ENCODE data around the gene CLTC. TPM values are rescaled to one million over a fixed set of nuclear protein-coding genes. Genes with fewer than 3 reads are reported as not detected.
A peak's percentile ranks its signal among the peaks of the same experiment; 100 is the strongest.

Gene CLTC
- total RNA-seq, 1 experiment from 2014 or later, result 206 TPM

DNA sequence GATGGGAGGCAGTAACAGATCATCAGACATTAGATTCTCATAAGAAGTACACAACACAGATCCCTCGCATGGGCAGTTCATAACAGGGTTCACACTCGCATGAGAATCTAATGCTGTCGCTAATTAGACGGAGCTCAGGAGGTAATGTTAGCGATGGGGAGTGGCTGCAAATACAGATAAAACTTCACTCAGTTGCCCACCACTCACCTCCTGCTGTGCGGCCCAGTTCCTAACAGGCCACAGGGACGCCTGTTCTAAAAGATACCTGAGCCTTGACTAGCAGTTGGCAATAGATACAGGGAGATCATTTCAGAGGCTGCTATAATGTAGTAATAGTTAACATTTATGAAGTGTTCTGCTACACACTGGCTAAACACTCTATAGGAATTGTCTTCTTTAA, 82.6 kb downstream of the CLTC start:
- Histone ChIP-seq H3F3A (ENCODE audit: insufficient read depth, low read depth) (peaks cover 66% of the 10 kb centered on the region; the same call in 1 of the 2 replicates), H4K20me1 (ENCODE audit: insufficient read depth) (peaks cover 91% of the 10 kb centered on the region), H3K4me1 (replicated peaks; ENCODE audit: insufficient read depth) (peaks cover 15% of the 10 kb centered on the region), H3K27me3 (ENCODE audit: insufficient read depth, low read depth) (no peaks in the 10 kb centered on the region), H3K4me3 (no peak overlapping the region), H3K79me2 (ENCODE audit: low read depth) (peaks cover 99% of the 10 kb centered on the region), H3K4me2 (no peak overlapping the region), H3K36me3 (ENCODE audit: low read depth) (peaks cover 57% of the 10 kb centered on the region), H3K9me3 (ENCODE audit: insufficient read depth, low read depth) (no peaks in the 10 kb centered on the region), H2AFZ (no peak overlapping the region), H3K9me2 (ENCODE audit: insufficient read depth) (no peaks in the 10 kb centered on the region), H3K27ac (no peak overlapping the region)
- ChIA-PET CTCF (interaction anchor here (0.6 to 0.7 kb wide), 2 partner anchors 151 to 262 kb away, joined by 7 read pairs; partner anchors contain the start of gene RNFT1), POLR2A (ENCODE audit: unreplicated experiment) (no interaction called here)
- TF ChIP-seq CTCF (conservative IDR thresholded peaks at IDR 0.05), result no peak
- no peak for TF ChIP-seq EZH2 (IDR thresholded peaks at IDR 0.05; ENCODE audit: low read depth)
- no TSS peak for BruUV-seq (replicated peaks)
- intact Hi-C loops (cut with micrococcal nuclease; ENCODE audit: unreplicated experiment), result no loop called here
- no peak for DNase-seq

DNA sequence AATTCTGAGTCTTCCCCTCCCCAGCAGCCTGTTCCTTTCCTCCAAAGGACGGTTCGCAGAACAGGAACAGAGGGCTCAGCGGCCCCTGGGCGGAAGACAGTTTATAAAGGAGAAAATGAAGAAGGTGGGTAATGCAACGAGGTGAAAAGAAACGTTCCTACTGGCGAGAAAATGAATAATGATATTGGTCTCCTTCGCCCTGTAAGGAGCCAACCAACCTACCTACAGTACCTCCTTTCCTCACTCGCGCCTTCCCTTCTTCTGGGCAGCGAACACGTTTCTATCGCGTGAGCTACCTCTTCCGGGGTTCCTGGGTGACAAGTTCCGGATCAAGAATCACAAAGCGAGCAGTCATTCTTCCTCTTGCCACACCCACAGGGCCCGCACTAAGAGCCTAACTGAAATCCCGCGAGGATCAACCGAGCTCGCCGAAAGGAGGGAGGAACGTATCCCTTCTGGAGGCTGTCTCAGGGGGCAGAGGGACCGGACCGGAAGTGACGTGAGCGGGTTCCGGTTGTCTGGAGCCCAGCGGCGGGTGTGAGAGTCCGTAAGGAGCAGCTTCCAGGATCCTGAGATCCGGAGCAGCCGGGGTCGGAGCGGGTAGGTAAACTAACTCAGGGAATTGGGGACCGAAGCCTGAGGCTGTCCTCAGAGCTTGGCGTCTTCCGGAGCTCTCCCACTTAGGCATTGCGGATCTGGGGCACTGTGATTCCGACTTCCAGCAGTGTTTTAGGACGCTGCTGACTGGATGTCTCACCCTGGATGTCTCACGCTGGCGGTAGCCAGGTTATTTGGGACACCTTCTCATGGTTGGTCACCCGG, 87.7 kb downstream of the CLTC start, which contains the start of the genes PTRH2 and VMP1:
Gene PTRH2 (minus strand): TSS at position 282 of the 822 bp plus-strand sequence. CDS start 9,452 bp downstream, outside the sequence.
Gene VMP1 (plus strand): TSS at position 506 of the 822 bp plus-strand sequence. CDS start 23,793 bp downstream, outside the sequence.
- Histone ChIP-seq H3K27me3 (ENCODE audit: insufficient read depth, low read depth) (no peaks in the 10 kb centered on the region), H3K4me1 (replicated peaks; ENCODE audit: insufficient read depth) (peaks cover 29% of the 10 kb centered on the region), H3K36me3 (ENCODE audit: low read depth) (peaks cover 18% of the 10 kb centered on the region), H3K9me3 (ENCODE audit: insufficient read depth, low read depth) (no peaks in the 10 kb centered on the region), H3K4me3 (peak within 1 kb of the TSS; percentile 91), H3K4me2 (peak within 1 kb of the TSS; percentile 92), H3F3A (ENCODE audit: insufficient read depth, low read depth) (peaks cover 26% of the 10 kb centered on the region), H3K9me2 (ENCODE audit: insufficient read depth) (no peaks in the 10 kb centered on the region), H3K79me2 (ENCODE audit: low read depth) (peaks cover 97% of the 10 kb centered on the region), H3K27ac (peak within 1 kb of the TSS; percentile 90), H2AFZ (peak within 1 kb of the TSS; percentile 85), H4K20me1 (ENCODE audit: insufficient read depth) (peaks cover 60% of the 10 kb centered on the region)
- intact Hi-C loops (cut with micrococcal nuclease; ENCODE audit: unreplicated experiment), result loop anchor here (1.0 kb wide), 1 partner anchor 186 kb away; the partner anchor contains the start of gene RPS6KB1
- POLR2A ChIA-PET (ENCODE audit: unreplicated experiment), result interaction anchor here (0.6 to 1.0 kb wide), 6 partner anchors 74 to 1355 kb away, joined by 3 to 20 read pairs (median 4); partner anchors contain the start of gene SUPT4H1
- peak; percentile 97 to 100 for DNase-seq
- no peak for TF ChIP-seq EZH2 (IDR thresholded peaks at IDR 0.05; ENCODE audit: low read depth)
- no peak for TF ChIP-seq CTCF (conservative IDR thresholded peaks at IDR 0.05)
- CTCF ChIA-PET, result no interaction called here
- BruUV-seq (replicated peaks), result TSS peak; percentile 54

DNA sequence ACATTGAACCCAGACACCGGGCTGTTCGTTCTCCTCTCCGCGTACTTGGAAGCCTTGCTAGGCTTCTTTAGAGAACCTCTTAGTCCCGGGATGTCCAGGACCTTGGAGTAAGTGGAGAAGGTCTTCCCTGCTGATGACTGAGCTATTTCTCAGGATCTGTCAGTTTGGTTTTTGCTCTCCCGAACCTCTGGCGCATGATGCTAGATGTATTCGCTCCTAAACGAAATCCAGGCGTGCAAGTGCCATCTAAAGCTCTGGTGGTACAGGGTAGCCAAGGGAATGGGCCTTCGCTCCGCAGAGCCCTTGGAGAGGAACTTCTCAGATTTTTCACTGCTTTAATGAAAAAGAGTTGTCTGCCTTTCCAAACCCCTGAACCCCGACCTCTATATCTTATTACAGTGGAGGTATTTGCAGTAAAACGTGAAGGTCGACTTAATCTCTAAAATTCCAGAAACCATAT, 88.3 kb downstream of the CLTC start:
- peaks cover 24% of the 10 kb centered on the region for H3F3A ChIP-seq (ENCODE audit: insufficient read depth, low read depth)
- no peaks in the 10 kb centered on the region for H3K9me3 ChIP-seq (ENCODE audit: insufficient read depth, low read depth)
- peak overlapping the region; percentile 91 for H3K4me3 ChIP-seq
- H3K9me2 ChIP-seq (ENCODE audit: insufficient read depth), result no peaks in the 10 kb centered on the region
- peak overlapping the region; percentile 87 for H3K4me2 ChIP-seq
- no peak for DNase-seq
- no peaks in the 10 kb centered on the region for H3K27me3 ChIP-seq (ENCODE audit: insufficient read depth, low read depth)
- TF ChIP-seq EZH2 (IDR thresholded peaks at IDR 0.05; ENCODE audit: low read depth), result no peak
- no peak for TF ChIP-seq CTCF (conservative IDR thresholded peaks at IDR 0.05)
- intact Hi-C loops (cut with micrococcal nuclease; ENCODE audit: unreplicated experiment), result loop anchor here (1.0 kb wide), 1 partner anchor 185 kb away; the partner anchor contains the start of gene RPS6KB1
- ChIA-PET CTCF (no interaction called here), POLR2A (ENCODE audit: unreplicated experiment) (interaction anchor here (0.5 to 1.1 kb wide), 6 partner anchors 12 to 149 kb away, joined by 3 to 20 read pairs (median 4); no protein-coding TSS in a partner anchor)
- H3K27ac ChIP-seq, result peak overlapping the region; percentile 90
- H3K36me3 ChIP-seq (ENCODE audit: low read depth), result peaks cover 12% of the 10 kb centered on the region
- H4K20me1 ChIP-seq (ENCODE audit: insufficient read depth), result peaks cover 58% of the 10 kb centered on the region
- H3K79me2 ChIP-seq (ENCODE audit: low read depth), result peaks cover 97% of the 10 kb centered on the region
- peak overlapping the region; percentile 85 for H2AFZ ChIP-seq
- H3K4me1 ChIP-seq (replicated peaks; ENCODE audit: insufficient read depth), result peaks cover 29% of the 10 kb centered on the region
- BruUV-seq (replicated peaks), result no TSS peak
